Astrocyte (in vitro differentiated cells and primary cell): ENCODE measurements around the gene DAP. TPM values are rescaled to one million over a fixed set of nuclear protein-coding genes. Genes with fewer than 3 reads are reported as not detected.

ENCODE experiments used
- DNase-seq: peaks from one replicate; pipeline ENCODE4 v3.0.0-alpha.2; 2010; ENCODE audit warnings: low read depth
- FAIRE-seq: peaks from 2 replicates; lab custom pipeline; 2011; peaks lifted over from hg19 to GRCh38; lab: Jason Lieb, UNC
- H2AFZ ChIP-seq: 2 replicates; pipeline ENCODE4 v1.6.0; 2012; ENCODE audit warnings: low read depth, low read length, inconsistent platforms
- H3K27ac ChIP-seq: 2 replicates; pipeline ENCODE4 v1.5.1; 2011; ENCODE audit warnings: low read depth, low read length, inconsistent platforms
- H3K27me3 ChIP-seq: 2 replicates; pipeline ENCODE4 v1.6.0; 2011; ENCODE audit warnings: low read length, inconsistent platforms; ENCODE audit not compliant: insufficient read depth
- H3K36me3 ChIP-seq: 2 replicates; pipeline ENCODE4 v1.5.1; 2011; ENCODE audit warnings: low read length, inconsistent platforms; ENCODE audit not compliant: insufficient read depth
- H3K4me1 ChIP-seq: 2 replicates; pipeline ENCODE4 v1.5.1; 2011; ENCODE audit warnings: low read length, inconsistent platforms; ENCODE audit not compliant: insufficient read depth
- H3K4me2 ChIP-seq: 2 replicates; pipeline ENCODE4 v1.6.0; 2012; ENCODE audit warnings: low read length, inconsistent platforms
- H3K4me3 ChIP-seq: 2 replicates; pipeline ENCODE4 v1.5.1; 2011; ENCODE audit warnings: low read depth, mild to moderate bottlenecking, low read length, inconsistent platforms; ENCODE audit not compliant: insufficient read depth
- H3K79me2 ChIP-seq: 2 replicates; pipeline ENCODE4 v1.6.0; 2012; ENCODE audit warnings: mild to moderate bottlenecking, low read length, inconsistent platforms; ENCODE audit not compliant: insufficient read depth
- H3K9ac ChIP-seq: 2 replicates; pipeline ENCODE4 v1.6.0; 2012; ENCODE audit warnings: mild to moderate bottlenecking, low read length, inconsistent platforms
- H3K9me3 ChIP-seq: 2 replicates; pipeline ENCODE4 v1.5.1; 2012; ENCODE audit warnings: low read depth, mild to moderate bottlenecking, low read length, inconsistent platforms; ENCODE audit not compliant: insufficient read depth
- H4K20me1 ChIP-seq: 2 replicates; pipeline ENCODE4 v1.6.0; 2012; ENCODE audit warnings: low read length, inconsistent platforms; ENCODE audit not compliant: insufficient read depth
- H3K27ac Mint-ChIP-seq: one replicate; pipeline ENCODE4 v1.8.0; 2021; ENCODE audit warnings: mild to moderate bottlenecking, mixed read lengths; ENCODE audit not compliant: unreplicated experiment
- H3K27me3 Mint-ChIP-seq: one replicate; pipeline ENCODE4 v1.8.0; 2021; ENCODE audit warnings: low read depth, mixed read lengths; ENCODE audit not compliant: unreplicated experiment
- H3K36me3 Mint-ChIP-seq: one replicate; pipeline ENCODE4 v1.8.0; 2021; ENCODE audit warnings: low read depth, mixed read lengths; ENCODE audit not compliant: unreplicated experiment
- H3K4me1 Mint-ChIP-seq: one replicate; pipeline ENCODE4 v1.8.0; 2021; ENCODE audit warnings: low read depth, mixed read lengths; ENCODE audit not compliant: unreplicated experiment
- H3K4me3 Mint-ChIP-seq: one replicate; pipeline ENCODE4 v1.8.0; 2021; ENCODE audit warnings: mild to moderate bottlenecking, moderate library complexity, mixed read lengths; ENCODE audit not compliant: unreplicated experiment
- H3K9me3 Mint-ChIP-seq: one replicate; pipeline ENCODE4 v1.8.0; 2021; ENCODE audit warnings: mild to moderate bottlenecking, mixed read lengths; ENCODE audit not compliant: unreplicated experiment
- EZH2 ChIP-seq: IDR thresholded peaks from 2 replicates; pipeline ENCODE4 v1.6.1; 2012; ENCODE audit warnings: mild to moderate bottlenecking, low read length, inconsistent platforms; ENCODE audit not compliant: insufficient read depth
- total RNA-seq: library from RNA; stranded (reverse); gene quantifications from 2 replicates; pipeline ENCODE4 v1.2.1, GENCODE V29; 2021
- TF ChIP-seq, protein P1 (sequence below): IDR thresholded peaks from 2 replicates; pipeline ENCODE4 v1.5.1; 2011; ENCODE audit warnings: low read depth, mild to moderate bottlenecking, inconsistent platforms, low read length, moderate library complexity; ENCODE audit not compliant: insufficient read depth

The DAP gene
- total RNA-seq, 1 donor from 2014 or later = 239 TPM

DNA sequence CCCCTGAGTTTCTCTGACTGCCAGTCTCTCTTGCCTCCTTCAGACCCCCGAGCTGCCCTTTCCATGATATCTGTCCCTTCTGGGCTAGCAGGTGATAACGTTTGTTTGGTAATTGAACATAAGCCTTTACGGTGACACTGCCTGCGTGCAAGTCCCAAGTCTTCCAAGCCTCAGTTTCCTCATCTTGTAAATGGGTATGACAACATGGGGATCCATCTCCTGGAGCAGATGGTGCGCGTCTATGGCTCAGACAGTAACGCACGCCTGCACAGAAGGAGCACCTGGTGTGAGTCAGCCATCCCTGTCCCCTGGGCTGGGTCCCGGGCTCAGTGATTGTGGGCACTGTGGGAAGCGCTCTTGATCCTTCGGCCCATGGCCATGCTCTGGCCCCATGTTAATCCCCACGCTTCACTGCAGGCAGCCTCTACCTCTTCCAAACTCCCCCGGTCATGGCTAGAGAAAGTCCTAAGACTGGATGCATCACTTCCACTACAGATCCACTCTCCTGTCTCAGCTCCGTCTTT, 85.8 kb downstream of the DAP start:
- Histone ChIP-seq H2AFZ (no peak overlapping the region), H3K36me3 (peaks cover 5% of the 10 kb centered on the region), H3K4me1 (no peaks in the 10 kb centered on the region), H3K27me3 (no peaks in the 10 kb centered on the region), H3K9ac (no peak overlapping the region), H3K4me3 (no peak overlapping the region), H3K79me2 (no peaks in the 10 kb centered on the region), H3K27ac (no peak overlapping the region), H3K9me3 (no peaks in the 10 kb centered on the region), H4K20me1 (peaks cover 6% of the 10 kb centered on the region), H3K4me2 (no peak overlapping the region)
- Mint-ChIP-seq H3K4me3 (no peak overlapping the region), H3K27ac (no peak overlapping the region), H3K27me3 (peaks cover 11% of the 10 kb centered on the region), H3K36me3 (peaks cover 30% of the 10 kb centered on the region), H3K9me3 (peaks cover 5% of the 10 kb centered on the region), H3K4me1 (peaks cover 8% of the 10 kb centered on the region)
- TF ChIP-seq EZH2 = no peak
- TF ChIP-seq, protein P1, sequence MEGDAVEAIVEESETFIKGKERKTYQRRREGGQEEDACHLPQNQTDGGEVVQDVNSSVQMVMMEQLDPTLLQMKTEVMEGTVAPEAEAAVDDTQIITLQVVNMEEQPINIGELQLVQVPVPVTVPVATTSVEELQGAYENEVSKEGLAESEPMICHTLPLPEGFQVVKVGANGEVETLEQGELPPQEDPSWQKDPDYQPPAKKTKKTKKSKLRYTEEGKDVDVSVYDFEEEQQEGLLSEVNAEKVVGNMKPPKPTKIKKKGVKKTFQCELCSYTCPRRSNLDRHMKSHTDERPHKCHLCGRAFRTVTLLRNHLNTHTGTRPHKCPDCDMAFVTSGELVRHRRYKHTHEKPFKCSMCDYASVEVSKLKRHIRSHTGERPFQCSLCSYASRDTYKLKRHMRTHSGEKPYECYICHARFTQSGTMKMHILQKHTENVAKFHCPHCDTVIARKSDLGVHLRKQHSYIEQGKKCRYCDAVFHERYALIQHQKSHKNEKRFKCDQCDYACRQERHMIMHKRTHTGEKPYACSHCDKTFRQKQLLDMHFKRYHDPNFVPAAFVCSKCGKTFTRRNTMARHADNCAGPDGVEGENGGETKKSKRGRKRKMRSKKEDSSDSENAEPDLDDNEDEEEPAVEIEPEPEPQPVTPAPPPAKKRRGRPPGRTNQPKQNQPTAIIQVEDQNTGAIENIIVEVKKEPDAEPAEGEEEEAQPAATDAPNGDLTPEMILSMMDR = no peak
- FAIRE-seq = no peak
- DNase-seq = no peak

DNA sequence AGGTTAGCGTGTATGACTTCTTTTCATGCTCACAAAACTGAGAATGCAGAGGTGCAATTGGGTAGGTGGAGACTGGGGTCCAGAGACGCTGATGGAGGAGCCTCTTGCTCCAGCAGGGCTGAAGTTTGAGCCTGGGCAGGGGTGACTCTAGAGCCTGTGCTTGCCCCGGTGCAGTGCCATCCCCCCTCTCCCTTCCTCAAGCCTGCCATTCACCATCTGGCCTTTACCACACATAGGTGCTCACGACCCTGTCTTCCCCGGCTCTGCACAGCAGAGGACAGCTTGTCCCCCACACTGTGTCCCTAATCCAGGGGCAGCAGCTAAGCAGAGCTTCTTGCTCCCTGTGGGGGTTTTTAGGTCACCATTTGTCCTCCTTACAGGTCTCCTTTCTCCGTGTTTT, 86.5 kb downstream of the DAP start:
- H3K27ac Mint-ChIP-seq = no peak overlapping the region
- no peak overlapping the region for H3K4me3 Mint-ChIP-seq
- Histone ChIP-seq H3K4me1 (no peaks in the 10 kb centered on the region), H3K9ac (no peak overlapping the region), H3K27ac (no peak overlapping the region), H2AFZ (no peak overlapping the region), H3K27me3 (no peaks in the 10 kb centered on the region), H3K4me2 (no peak overlapping the region), H4K20me1 (peaks cover 6% of the 10 kb centered on the region), H3K4me3 (no peak overlapping the region), H3K79me2 (no peaks in the 10 kb centered on the region), H3K36me3 (peaks cover 3% of the 10 kb centered on the region), H3K9me3 (no peaks in the 10 kb centered on the region)
- H3K9me3 Mint-ChIP-seq = peaks cover 5% of the 10 kb centered on the region
- no peak for DNase-seq
- FAIRE-seq = no peak
- H3K4me1 Mint-ChIP-seq = peaks cover 8% of the 10 kb centered on the region
- H3K27me3 Mint-ChIP-seq = peaks cover 11% of the 10 kb centered on the region
- H3K36me3 Mint-ChIP-seq = peaks cover 25% of the 10 kb centered on the region
- TF ChIP-seq, protein P1 = no peak
- TF ChIP-seq EZH2 = no peak

DNA sequence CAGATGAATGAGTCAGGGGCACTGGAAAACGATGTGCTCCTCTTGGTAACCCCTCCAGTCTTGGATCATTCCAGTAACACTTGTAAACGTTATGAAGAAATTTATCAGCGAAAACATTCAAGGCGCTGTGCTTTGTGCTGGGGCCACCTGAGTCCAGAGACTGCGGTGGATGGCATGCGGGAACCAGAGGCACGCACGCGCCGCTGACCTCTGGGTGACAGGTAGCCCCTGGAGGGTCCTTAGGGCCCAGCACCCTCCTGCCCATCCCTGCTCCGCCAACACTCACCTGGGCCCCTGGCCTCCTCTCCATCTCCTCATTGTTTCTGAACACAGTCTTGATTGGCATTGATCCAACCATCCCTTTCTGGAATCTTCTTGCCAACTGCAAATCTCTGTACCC, 86.9 kb downstream of the DAP start:
- Histone ChIP-seq H2AFZ (no peak overlapping the region), H3K4me1 (no peaks in the 10 kb centered on the region), H3K36me3 (peaks cover 3% of the 10 kb centered on the region), H3K9me3 (no peaks in the 10 kb centered on the region), H3K4me3 (no peak overlapping the region), H3K27ac (no peak overlapping the region), H4K20me1 (peaks cover 6% of the 10 kb centered on the region), H3K79me2 (no peaks in the 10 kb centered on the region), H3K27me3 (no peaks in the 10 kb centered on the region), H3K9ac (no peak overlapping the region), H3K4me2 (no peak overlapping the region)
- peaks cover 25% of the 10 kb centered on the region for H3K36me3 Mint-ChIP-seq
- DNase-seq (no peak), FAIRE-seq (no peak)
- TF ChIP-seq EZH2 = no peak
- TF ChIP-seq, protein P1 = no peak
- H3K27me3 Mint-ChIP-seq = peaks cover 11% of the 10 kb centered on the region
- H3K4me1 Mint-ChIP-seq = peaks cover 8% of the 10 kb centered on the region
- H3K27ac Mint-ChIP-seq = no peak overlapping the region
- H3K4me3 Mint-ChIP-seq = no peak overlapping the region
- peaks cover 5% of the 10 kb centered on the region for H3K9me3 Mint-ChIP-seq
